Measurements from ENCODE around the gene P2RX1. TPM values are rescaled to one million over a fixed set of nuclear protein-coding genes. Genes with fewer than 3 reads are reported as not detected.
A peak's percentile ranks its signal among the peaks of the same experiment; 100 is the strongest.

Gene P2RX1
- 1 to 10 TPM in 2 of 4 donors, under 1 TPM in 2; 0.25 to 2.6 (median 1.2) TPM for total RNA-seq

- WGBS = 70% methylated on average over 10 of the region's 28 CpGs
- Histone ChIP-seq H3K9me3 (no peaks in the 10 kb centered on the region), H3K4me1 (peaks cover 25% of the 10 kb centered on the region), H3K4me3 (peak within 1 kb of the TSS; percentile 14), H3K36me3 (no peaks in the 10 kb centered on the region), H3K27me3 (no peaks in the 10 kb centered on the region), H3K27ac (no peak within 1 kb of the TSS)
- DNase-seq (ENCODE audit: low spot score in 2 of 2) = no peak
- TF ChIP-seq CTCF (IDR thresholded peaks at IDR 0.05) = no peak
- no peak for TF ChIP-seq POLR2AphosphoS5 (IDR thresholded peaks at IDR 0.05)
- TF ChIP-seq EP300 (IDR thresholded peaks at IDR 0.05) = no peak
- no peak for TF ChIP-seq POLR2A (IDR thresholded peaks at IDR 0.05)
Measured at GRCh38 chr17:3915995-3916696, at the start of gene P2RX1. Gene P2RX1 (minus strand): TSS chr17:3916465. CDS start chr17:3916225, 240 bp downstream.

GRCh38 chr17:3965118-3965800, 49.0 kb upstream of the P2RX1 start:
- TF ChIP-seq POLR2A (IDR thresholded peaks at IDR 0.05) (no peak), EP300 (IDR thresholded peaks at IDR 0.05) (no peak), CTCF (IDR thresholded peaks at IDR 0.05) (no peak), POLR2AphosphoS5 (IDR thresholded peaks at IDR 0.05) (no peak)
- Histone ChIP-seq H3K4me1 (peaks cover 20% of the 10 kb centered on the region), H3K9me3 (no peaks in the 10 kb centered on the region), H3K27me3 (peaks cover 29% of the 10 kb centered on the region), H3K36me3 (no peaks in the 10 kb centered on the region), H3K4me3 (peak overlapping the region; percentile 56), H3K27ac (peak overlapping the region; percentile 18)
- WGBS = 50% methylated on average over 5 of the region's 17 CpGs
- no peak for DNase-seq (ENCODE audit: low spot score in 2 of 2)

GRCh38 chr17:3964203-3965117, 48.2 kb upstream of the P2RX1 start, which contains the start of gene ATP2A3:
Gene ATP2A3 (minus strand): TSS chr17:3964437. CDS start chr17:3964291, 146 bp downstream.
- TF ChIP-seq EP300 (IDR thresholded peaks at IDR 0.05) (no peak), CTCF (IDR thresholded peaks at IDR 0.05) (no peak), POLR2AphosphoS5 (IDR thresholded peaks at IDR 0.05) (no peak), POLR2A (IDR thresholded peaks at IDR 0.05) (no peak)
- 2% methylated on average over 17 of the region's 92 CpGs for WGBS
- H3K4me1 ChIP-seq = peaks cover 20% of the 10 kb centered on the region
- peak within 1 kb of the TSS; percentile 18 for H3K27ac ChIP-seq
- no peaks in the 10 kb centered on the region for H3K36me3 ChIP-seq
- DNase-seq (ENCODE audit: low spot score in 2 of 2) = no peak
- peak within 1 kb of the TSS; percentile 56 for H3K4me3 ChIP-seq
- no peaks in the 10 kb centered on the region for H3K9me3 ChIP-seq
- peaks cover 29% of the 10 kb centered on the region for H3K27me3 ChIP-seq

- Histone ChIP-seq H3K4me1 (peaks cover 20% of the 10 kb centered on the region), H3K36me3 (no peaks in the 10 kb centered on the region), H3K27me3 (peaks cover 29% of the 10 kb centered on the region), H3K9me3 (no peaks in the 10 kb centered on the region), H3K27ac (peak overlapping the region; percentile 18), H3K4me3 (peak overlapping the region; percentile 56)
- 50% methylated on average over 2 of the region's 64 CpGs for WGBS
- DNase-seq (ENCODE audit: low spot score in 2 of 2) = no peak
- TF ChIP-seq POLR2A (IDR thresholded peaks at IDR 0.05) (no peak), POLR2AphosphoS5 (IDR thresholded peaks at IDR 0.05) (no peak), CTCF (IDR thresholded peaks at IDR 0.05) (no peak), EP300 (IDR thresholded peaks at IDR 0.05) (no peak)
Measured at GRCh38 chr17:3963237-3964201, 47.3 kb upstream of the P2RX1 start.

Data from suprapubic skin (tissue), 4 donors.